Stomach (tissue), 9 donors: ENCODE measurements around the gene SDCBP2. TPM values are rescaled to one million over a fixed set of nuclear protein-coding genes. Genes with fewer than 3 reads are reported as not detected.

Experiments
- DNase-seq, 2 donors: peaks; one replicate each; pipeline versions ENCODE4 v3.0.0 to v3.0.0-alpha.2; 2013 to 2019
- H3K27ac ChIP-seq, 5 donors: fragments of 200-600 bp in 4 of 5; sonication (generic) in 4 of 5; one replicate each; pipeline ENCODE4 v1.5.1; 2013 to 2019; ENCODE audit warnings: mild to moderate bottlenecking in 1 of 5, moderate library complexity in 1 of 5
- H3K27me3 ChIP-seq, 3 donors: fragments of 200-600 bp; sonication (generic); one replicate each; pipeline ENCODE4 v1.5.1; 2017 to 2019; ENCODE audit warnings: mixed run types in 1 of 3
- H3K36me3 ChIP-seq, 4 donors: fragments of 200-600 bp; sonication (generic); 1 replicate in 3 of 4; 2 replicates in 1 of 4; pipeline ENCODE4 v1.5.1; 2016 to 2019
- H3K4me1 ChIP-seq, 4 donors: fragments of 200-600 bp; sonication (generic); one replicate each; pipeline ENCODE4 v1.5.1; 2016 to 2019
- H3K4me3 ChIP-seq, 4 donors: fragments of 200-600 bp; sonication (generic) in 3 of 4; one replicate each; pipeline ENCODE4 v1.5.1; 2016 to 2019; ENCODE audit warnings: mild to moderate bottlenecking in 1 of 4
- H3K9me3 ChIP-seq, 4 donors: fragments of 200-600 bp; sonication (generic); one replicate each; pipeline ENCODE4 v1.5.1; 2016 to 2019
- EP300 ChIP-seq: sonication (generic); formaldehyde crosslinking; IDR thresholded peaks from one replicate; pipeline ENCODE4 v1.6.1; 2017; ENCODE audit warnings: antibody characterized with exemption
- POLR2A ChIP-seq, 4 donors: fragments of 450-650 bp; IDR thresholded peaks; one replicate each; pipeline ENCODE4 v1.6.1; 2016; ENCODE audit warnings: antibody characterized with exemption in 4 of 4, control low read depth in 2 of 4, mild to moderate bottlenecking in 1 of 4, moderate library complexity in 1 of 4
- POLR2AphosphoS5 ChIP-seq, 3 donors: sonication (generic); formaldehyde crosslinking; IDR thresholded peaks; one replicate each; pipeline ENCODE4 v1.6.1; 2016; ENCODE audit warnings: antibody characterized with exemption in 3 of 3
- WGBS, 5 donors: extraction: QIAGEN DNeasy Blood & Tissue Kit in 3 of 5; methylation state at CpG; one replicate each; pipeline versions ENCODE4 v1.1.5 to v1.1.7; 2013 to 2018; 5-methylcytosine and 5-hydroxymethylcytosine counted together
- intact Hi-C: fragments of 100-400 bp; cut with DNase I; formaldehyde crosslinking; loops from one replicate; pipeline ENCODE4 v1.15.1; 2023; ENCODE audit warnings: low total_unique reads
- polyA plus RNA-seq, 3 donors: library from polyadenylated mRNA; stranded (reverse); fragments of 200-250 nt; gene quantifications; one replicate each; pipeline ENCODE4 v1.2.3, GENCODE V29; 2013
- total RNA-seq, 5 donors: library from RNA; depleted of rRNA; stranded (reverse); fragments of >200 nt; gene quantifications; one replicate each; pipeline versions ENCODE4 v1.1.0 to v1.2.3, GENCODE V29; 2014 to 2016
- TF ChIP-seq, protein P1 (sequence below), 7 experiments: fragments of 450-650 bp in 4 of 7; fragments of 200-600 bp in 3 of 7; sonication (generic) in 3 of 7; IDR thresholded peaks; one replicate each; pipeline ENCODE4 v1.5.1; 2016 to 2019; ENCODE audit warnings: antibody characterized with exemption in 7 of 7, control low read depth in 2 of 7, mild to moderate bottlenecking in 1 of 7
- donor health status: healthy with polysubstance abuse.
- donor health status: Bipolar disorder and iron deficiency.
- donor health status: healthy.

The SDCBP2 gene
- total and polyA plus RNA-seq, 8 donors, result 33.3 to 297 (median 60.5) TPM

DNA sequence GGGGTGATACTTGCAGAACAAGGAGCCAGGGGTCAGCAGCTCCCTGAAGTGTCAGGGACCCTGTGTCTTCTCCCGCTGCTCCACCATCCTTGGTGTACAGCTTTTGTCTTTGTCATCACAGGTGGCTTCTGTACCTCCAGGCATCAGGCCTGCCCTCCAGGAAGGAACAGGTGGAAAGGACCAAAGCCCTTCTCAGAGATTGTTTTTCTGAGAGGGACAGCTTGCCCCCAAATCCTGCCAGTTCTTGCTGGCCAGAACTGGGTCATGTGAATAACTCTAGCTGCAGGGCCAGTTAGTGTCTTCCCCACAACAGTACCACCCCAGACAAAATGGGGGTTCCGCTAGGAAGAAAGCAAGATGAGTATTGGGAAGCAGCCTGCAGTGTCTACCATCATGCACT is 31.5 kb downstream of the SDCBP2 start:
- H3K4me1 ChIP-seq, result peaks cover 0 to 15% (median under 1%) of the 10 kb centered on the region in 4 donors
- peaks cover 0 to 54% (median 29%) of the 10 kb centered on the region in 4 donors for H3K36me3 ChIP-seq
- H3K4me3 ChIP-seq, result no peak overlapping the region
- DNase-seq, result no peak
- 93 to 100% (median 98%) methylated on average over 2 of the region's 2 CpGs for WGBS, 5 donors
- TF ChIP-seq POLR2A (IDR thresholded peaks at IDR 0.05), result no peak
- TF ChIP-seq, protein P1, sequence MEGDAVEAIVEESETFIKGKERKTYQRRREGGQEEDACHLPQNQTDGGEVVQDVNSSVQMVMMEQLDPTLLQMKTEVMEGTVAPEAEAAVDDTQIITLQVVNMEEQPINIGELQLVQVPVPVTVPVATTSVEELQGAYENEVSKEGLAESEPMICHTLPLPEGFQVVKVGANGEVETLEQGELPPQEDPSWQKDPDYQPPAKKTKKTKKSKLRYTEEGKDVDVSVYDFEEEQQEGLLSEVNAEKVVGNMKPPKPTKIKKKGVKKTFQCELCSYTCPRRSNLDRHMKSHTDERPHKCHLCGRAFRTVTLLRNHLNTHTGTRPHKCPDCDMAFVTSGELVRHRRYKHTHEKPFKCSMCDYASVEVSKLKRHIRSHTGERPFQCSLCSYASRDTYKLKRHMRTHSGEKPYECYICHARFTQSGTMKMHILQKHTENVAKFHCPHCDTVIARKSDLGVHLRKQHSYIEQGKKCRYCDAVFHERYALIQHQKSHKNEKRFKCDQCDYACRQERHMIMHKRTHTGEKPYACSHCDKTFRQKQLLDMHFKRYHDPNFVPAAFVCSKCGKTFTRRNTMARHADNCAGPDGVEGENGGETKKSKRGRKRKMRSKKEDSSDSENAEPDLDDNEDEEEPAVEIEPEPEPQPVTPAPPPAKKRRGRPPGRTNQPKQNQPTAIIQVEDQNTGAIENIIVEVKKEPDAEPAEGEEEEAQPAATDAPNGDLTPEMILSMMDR (IDR thresholded peaks at IDR 0.05), result no peak
- intact Hi-C loops, result no loop called here
- no peak overlapping the region for H3K27ac ChIP-seq
- H3K9me3 ChIP-seq, result no peaks in the 10 kb centered on the region
- no peaks in the 10 kb centered on the region for H3K27me3 ChIP-seq

DNA sequence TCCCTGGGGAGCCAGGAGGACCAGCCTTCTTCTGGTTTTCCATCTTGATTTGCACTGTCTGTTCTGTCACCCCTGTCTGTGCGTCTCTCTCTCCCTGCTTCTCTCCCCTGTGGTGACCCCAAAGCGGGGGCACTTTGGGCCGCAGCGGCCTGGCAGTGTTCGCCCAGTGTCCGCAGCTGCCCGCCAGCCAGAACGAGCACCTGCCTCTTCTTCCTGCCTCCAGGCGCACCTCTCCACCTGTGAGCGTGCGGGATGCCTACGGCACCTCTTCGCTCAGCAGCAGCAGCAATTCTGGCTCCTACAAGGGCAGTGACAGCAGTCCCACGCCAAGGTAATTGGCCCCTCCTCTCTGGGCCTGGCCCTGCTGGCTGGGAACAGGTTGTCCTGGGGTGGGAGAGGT is 32.0 kb downstream of the SDCBP2 start:
- TF ChIP-seq, protein P1 (IDR thresholded peaks at IDR 0.05), result no peak
- TF ChIP-seq POLR2A (IDR thresholded peaks at IDR 0.05) (no peak), EP300 (no peak), POLR2AphosphoS5 (IDR thresholded peaks at IDR 0.05) (no peak)

DNA sequence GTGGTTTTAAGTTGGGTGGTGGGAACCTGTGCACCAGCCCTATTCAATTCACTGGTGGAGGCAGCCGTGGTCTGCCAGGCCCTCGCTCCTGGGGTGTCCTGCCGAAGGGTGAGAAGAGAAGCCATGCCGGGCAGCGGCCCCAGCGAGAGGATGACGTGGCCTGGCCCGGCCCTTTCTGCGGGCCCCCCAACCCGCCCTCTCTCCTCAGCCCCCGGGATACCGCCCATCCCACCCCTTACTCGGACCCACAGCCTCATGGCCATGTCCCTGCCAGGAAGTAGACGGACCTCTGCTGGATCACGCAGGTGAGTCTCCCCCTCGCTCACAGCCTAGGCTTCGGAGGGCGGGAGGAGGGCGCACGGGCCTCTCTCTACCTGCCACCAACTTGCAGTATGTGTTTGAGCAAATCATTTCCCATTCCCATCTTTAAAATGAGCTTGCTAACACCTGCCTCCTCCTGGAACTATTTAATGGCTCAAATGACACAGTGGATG is 32.8 kb downstream of the SDCBP2 start:
- H3K36me3 ChIP-seq, result peaks cover 0 to 54% (median 27%) of the 10 kb centered on the region in 4 donors
- H3K27ac ChIP-seq, result no peak overlapping the region
- 93 to 96% (median 94%) methylated on average over 11 to 20 of the region's 20 CpGs for WGBS, 5 donors
- no peak overlapping the region for H3K4me3 ChIP-seq
- TF ChIP-seq POLR2A (IDR thresholded peaks at IDR 0.05) (no peak), POLR2AphosphoS5 (IDR thresholded peaks at IDR 0.05) (no peak), EP300 (no peak)
- TF ChIP-seq, protein P1 (IDR thresholded peaks at IDR 0.05), result no peak
- no peaks in the 10 kb centered on the region for H3K27me3 ChIP-seq
- peaks cover 0 to 18% (median 5%) of the 10 kb centered on the region in 4 donors for H3K4me1 ChIP-seq
- no peak for DNase-seq
- intact Hi-C loops, result no loop called here
- H3K9me3 ChIP-seq, result no peaks in the 10 kb centered on the region

More for the DNA sequence above, 32.0 kb downstream of the SDCBP2 start:
- DNase-seq, result no peak
- intact Hi-C loops, result no loop called here
- Histone ChIP-seq H3K27me3 (no peaks in the 10 kb centered on the region), H3K9me3 (no peaks in the 10 kb centered on the region), H3K36me3 (peaks cover 0 to 54% (median 29%) of the 10 kb centered on the region in 4 donors), H3K27ac (no peak overlapping the region), H3K4me3 (no peak overlapping the region), H3K4me1 (peaks cover 0 to 19% (median 3%) of the 10 kb centered on the region in 4 donors)
- 86 to 96% (median 93%) methylated on average over 14 of the region's 14 CpGs for WGBS, 5 donors

DNA sequence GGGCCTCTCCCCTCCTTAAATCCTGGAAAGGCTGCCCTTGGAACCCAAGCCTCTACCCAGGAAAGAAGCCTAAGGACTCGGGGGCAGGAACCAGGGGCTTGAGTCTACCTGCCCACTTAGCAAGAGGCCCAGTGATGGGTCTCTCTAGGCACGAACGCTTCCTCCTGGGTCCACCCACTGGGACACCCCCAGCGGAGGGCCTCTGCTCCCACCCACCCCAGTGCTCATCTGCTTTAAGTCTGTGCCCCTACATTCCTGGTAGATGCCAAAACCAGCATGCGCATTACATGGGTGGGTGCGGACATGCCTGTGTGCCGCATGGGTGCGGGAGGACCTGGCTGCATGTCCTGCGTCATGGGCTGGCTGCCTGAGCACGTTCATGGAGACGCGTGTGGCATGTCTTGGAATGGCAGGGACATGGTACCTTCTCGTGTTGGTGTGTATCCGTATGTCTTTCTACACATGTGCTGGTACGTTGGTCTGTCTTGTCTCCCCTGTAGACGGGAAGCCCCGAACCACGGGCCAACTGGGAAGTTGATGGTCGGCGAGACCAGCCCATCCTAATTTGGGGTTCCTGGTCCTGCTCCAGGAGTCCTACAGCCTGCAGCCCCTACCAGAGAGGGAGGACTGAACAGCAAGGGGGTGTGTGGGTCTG is 33.5 kb downstream of the SDCBP2 start:
- H3K4me1 ChIP-seq, result peaks cover 0 to 10% (median 5%) of the 10 kb centered on the region in 4 donors
- WGBS, 5 donors, result 94 to 97% (median 95%) methylated on average over 20 of the region's 20 CpGs
- no peaks in the 10 kb centered on the region for H3K27me3 ChIP-seq
- intact Hi-C loops, result no loop called here
- DNase-seq, result no peak
- TF ChIP-seq POLR2A (IDR thresholded peaks at IDR 0.05), result no peak
- TF ChIP-seq POLR2AphosphoS5 (IDR thresholded peaks at IDR 0.05), result no peak
- TF ChIP-seq, protein P1 (IDR thresholded peaks at IDR 0.05), result no peak
- no peak for TF ChIP-seq EP300
- no peak overlapping the region for H3K4me3 ChIP-seq
- peaks cover 0 to 46% (median 20%) of the 10 kb centered on the region in 4 donors for H3K36me3 ChIP-seq
- H3K9me3 ChIP-seq, result no peaks in the 10 kb centered on the region
- H3K27ac ChIP-seq, result no peak overlapping the region
